Measurements from ENCODE around the gene UST. TPM values are rescaled to one million over a fixed set of nuclear protein-coding genes. Genes with fewer than 3 reads are reported as not detected.
"Not testable (repeated sequence)": the region's sequence is repeated elsewhere in the genome, so short reads cannot be mapped to it uniquely, and the experiment has no call there.

Gene UST
- polyA plus RNA-seq, 1 donor (not counting 4 experiments of a cell fraction or from before 2014, with no cell fraction given), result 6.1 TPM

DNA sequence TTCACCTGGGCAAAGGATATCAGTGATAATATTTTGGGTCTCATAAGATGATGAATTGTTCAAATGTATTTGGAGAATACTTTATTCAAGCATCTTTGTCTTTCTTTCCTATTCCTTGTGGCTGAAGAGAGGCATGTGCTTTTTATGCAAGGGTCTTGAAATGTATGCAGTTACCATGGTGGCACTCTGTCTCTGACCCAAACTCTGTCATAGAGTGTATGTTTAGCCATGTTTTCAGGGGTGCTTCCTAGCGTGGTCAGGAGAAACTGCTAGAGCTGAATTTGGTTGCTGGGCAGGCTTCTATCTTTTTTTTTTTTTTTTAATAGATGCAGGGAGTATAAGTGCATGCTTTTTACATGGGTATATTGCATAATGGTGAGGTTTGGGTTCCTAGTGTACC lies 15.4 kb downstream of the UST start:
- H3K4me1 ChIP-seq (ENCODE audit: control insufficient read depth, extremely low read depth, insufficient read depth, low read length), result peaks cover 18% of the 10 kb centered on the region
- no peak overlapping the region for H3K4me3 ChIP-seq (ENCODE audit: control insufficient read depth in 2 of 3, extremely low read depth in 1 of 3, insufficient read depth in 2 of 3, low read depth in 1 of 3, low read length in 3 of 3)
- no peak overlapping the region for H3K27ac ChIP-seq (ENCODE audit: control insufficient read depth, insufficient read depth, low read length)
- H2AFZ ChIP-seq (ENCODE audit: control insufficient read depth, low read length), result no peak overlapping the region
- no peaks in the 10 kb centered on the region for H3K9me3 ChIP-seq (ENCODE audit: control insufficient read depth, low read depth, low read length)
- no peak overlapping the region for H3K4me2 ChIP-seq (ENCODE audit: control insufficient read depth, extremely low read depth, insufficient read depth, low read depth, low read length)
- H3K79me2 ChIP-seq (ENCODE audit: control insufficient read depth, insufficient read depth, low read length), result no peaks in the 10 kb centered on the region
- no peak overlapping the region for H3K9ac ChIP-seq (ENCODE audit: control insufficient read depth, extremely low read depth, insufficient read depth, low read length)
- no peaks in the 10 kb centered on the region for H3K36me3 ChIP-seq (ENCODE audit: control insufficient read depth in 2 of 2, extremely low read depth in 1 of 2, insufficient read depth in 2 of 2, low read length in 2 of 2)
- TF ChIP-seq CTCF (optimal IDR thresholded peaks at IDR 0.05 in 1 of 3, IDR thresholded peaks at IDR 0.05 in 1 of 3, conservative IDR thresholded peaks at IDR 0.05 in 1 of 3; ENCODE audit: extremely low read depth in 1 of 3, insufficient read depth in 2 of 3, low read length in 3 of 3), result no peak
- no peak for DNase-seq (ENCODE audit: low read depth, low spot score)
- H4K20me1 ChIP-seq (ENCODE audit: control insufficient read depth, extremely low read depth, insufficient read depth, low read length), result no peaks in the 10 kb centered on the region
- no peaks in the 10 kb centered on the region for H3K9me1 ChIP-seq (ENCODE audit: control insufficient read depth, extremely low read depth, insufficient read depth, low read length)
- no peak for FAIRE-seq
- no peaks in the 10 kb centered on the region for H3K27me3 ChIP-seq (ENCODE audit: control insufficient read depth, extremely low read depth, insufficient read depth, low read length)
- dilution Hi-C loops (cut with MboI; ENCODE audit: extremely low pct_ligation_motif_present, low sequenced_read_pairs), result no loop called here

DNA sequence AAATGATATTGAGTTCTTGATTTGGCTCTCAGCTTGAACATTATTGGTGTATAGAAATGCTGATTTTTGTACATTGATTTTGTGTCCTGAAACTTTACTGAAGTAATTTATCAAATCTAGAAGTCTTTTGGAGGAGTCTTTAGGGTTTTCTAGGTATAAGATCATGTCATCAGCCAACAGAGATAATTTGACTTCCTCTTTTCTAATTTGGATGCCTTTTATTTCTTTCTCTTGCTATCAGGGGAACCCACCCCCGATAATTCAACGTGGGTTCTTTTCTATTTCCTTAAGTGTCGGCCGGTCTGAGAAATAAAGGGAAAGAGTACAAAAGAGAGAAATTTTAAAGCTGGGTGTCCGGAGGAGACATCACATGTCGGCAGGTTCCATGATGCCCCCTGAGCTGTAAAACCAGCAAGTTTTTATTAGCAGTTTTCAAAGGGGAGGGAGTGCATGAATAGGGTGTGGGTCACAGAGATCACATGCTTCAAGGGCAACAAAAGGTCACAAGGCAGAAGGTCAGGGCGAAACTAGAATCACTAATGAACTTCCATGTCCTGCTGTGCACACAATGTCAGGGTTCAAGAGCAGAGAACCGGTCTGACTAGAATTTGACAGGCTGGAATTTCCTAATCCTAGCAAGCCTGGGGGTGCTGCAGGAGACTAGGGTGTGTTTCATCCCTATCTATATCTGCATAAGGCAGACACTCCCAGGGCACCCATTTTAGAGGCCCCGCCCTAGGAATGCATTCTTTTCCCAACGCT lies 17.6 kb downstream of the UST start:
- H3K9ac ChIP-seq (ENCODE audit: control insufficient read depth, extremely low read depth, insufficient read depth, low read length); H2AFZ ChIP-seq (ENCODE audit: control insufficient read depth, low read length); dilution Hi-C loops (cut with MboI; ENCODE audit: extremely low pct_ligation_motif_present, low sequenced_read_pairs); H3K27me3 ChIP-seq (ENCODE audit: control insufficient read depth, extremely low read depth, insufficient read depth, low read length); H4K20me1 ChIP-seq (ENCODE audit: control insufficient read depth, extremely low read depth, insufficient read depth, low read length); H3K36me3 ChIP-seq (ENCODE audit: control insufficient read depth in 2 of 2, extremely low read depth in 1 of 2, insufficient read depth in 2 of 2, low read length in 2 of 2); H3K27ac ChIP-seq (ENCODE audit: control insufficient read depth, insufficient read depth, low read length); FAIRE-seq; H3K4me2 ChIP-seq (ENCODE audit: control insufficient read depth, extremely low read depth, insufficient read depth, low read depth, low read length); DNase-seq (ENCODE audit: low read depth, low spot score); H3K79me2 ChIP-seq (ENCODE audit: control insufficient read depth, insufficient read depth, low read length); H3K9me3 ChIP-seq (ENCODE audit: control insufficient read depth, low read depth, low read length); H3K4me3 ChIP-seq (ENCODE audit: control insufficient read depth in 2 of 3, extremely low read depth in 1 of 3, insufficient read depth in 2 of 3, low read depth in 1 of 3, low read length in 3 of 3); H3K9me1 ChIP-seq (ENCODE audit: control insufficient read depth, extremely low read depth, insufficient read depth, low read length): not testable (repeated sequence)
- peaks cover 18% of the 10 kb centered on the region for H3K4me1 ChIP-seq (ENCODE audit: control insufficient read depth, extremely low read depth, insufficient read depth, low read length)
